Small intestine (tissue), 7 donors: ENCODE results near the gene GPR62. TPM values are rescaled to one million over a fixed set of nuclear protein-coding genes. Genes with fewer than 3 reads are reported as not detected.
A peak's percentile ranks its signal among the peaks of the same experiment; 100 is the strongest.

Experiments
- DNase-seq, 2 donors: peaks; one replicate each; pipeline versions ENCODE4 v3.0.0 to v3.0.0-alpha.2; 2013
- FAIRE-seq: peaks from 2 replicates; lab custom pipeline; 2012; peaks lifted over from hg19 to GRCh38; lab: Jason Lieb, UNC
- H3K27ac ChIP-seq, 3 donors: one replicate each; pipeline ENCODE4 v1.5.1; 2013; ENCODE audit warnings: low read length in 2 of 3, mild to moderate bottlenecking in 2 of 3, control low read depth in 1 of 3, inconsistent platforms in 1 of 3, low read depth in 1 of 3, moderate library complexity in 1 of 3
- H3K27me3 ChIP-seq, 3 donors: one replicate each; pipeline ENCODE4 v1.6.1; 2013; ENCODE audit warnings: low read length in 3 of 3, inconsistent platforms in 1 of 3; ENCODE audit not compliant: control insufficient read depth in 3 of 3, insufficient read depth in 3 of 3
- H3K36me3 ChIP-seq, 3 donors: one replicate each; pipeline ENCODE4 v1.6.1; 2013; ENCODE audit warnings: low read length in 3 of 3, inconsistent platforms in 1 of 3, low read depth in 1 of 3, mild to moderate bottlenecking in 1 of 3, moderate library complexity in 1 of 3; ENCODE audit not compliant: control insufficient read depth in 3 of 3, insufficient read depth in 2 of 3
- H3K4me1 ChIP-seq, 3 donors: one replicate each; pipeline ENCODE4 v1.6.1; 2013; ENCODE audit warnings: low read length in 2 of 3, inconsistent platforms in 1 of 3, low read depth in 1 of 3, mild to moderate bottlenecking in 1 of 3, moderate library complexity in 1 of 3; ENCODE audit not compliant: control insufficient read depth in 3 of 3, insufficient read depth in 2 of 3
- H3K4me3 ChIP-seq, 3 donors: one replicate each; pipeline ENCODE4 v1.5.1; 2013; ENCODE audit warnings: low read length in 3 of 3, control low read depth in 1 of 3, inconsistent platforms in 1 of 3, low read depth in 1 of 3, mild to moderate bottlenecking in 1 of 3, moderate library complexity in 1 of 3
- H3K9me3 ChIP-seq, 2 donors: one replicate each; pipeline ENCODE4 v1.6.1; 2013; ENCODE audit warnings: low read depth in 1 of 2, low read length in 1 of 2; ENCODE audit not compliant: control insufficient read depth in 2 of 2, insufficient read depth in 1 of 2
- WGBS, 3 donors: extraction: QIAGEN DNeasy Blood & Tissue Kit; methylation state at CpG; one replicate each; pipeline ENCODE4 v1.1.7; 2013; 5-methylcytosine and 5-hydroxymethylcytosine counted together
- polyA plus RNA-seq, 4 donors: library from polyadenylated mRNA; stranded (reverse) in 3 of 4; unstranded in 1 of 4; fragments of 200-250 nt in 3 of 4; fragments of 120-200 nt in 1 of 4; gene quantifications; one replicate each; pipeline versions ENCODE4 v1.2.1 to v1.2.3, GENCODE V29; 2013
- donor health status: healthy with polysubstance abuse.
- donor health status: control.
- donor health status: control.
- donor health status: Bipolar disorder and iron deficiency.
- donor health status: healthy.

GPR62 gene
- polyA plus RNA-seq, 4 donors = 0.09 to 0.10 TPM; not detected in 2

- no peak for DNase-seq
- H3K9me3 ChIP-seq = peaks cover 0 to 4% of the 10 kb centered on the region in 2 donors
- 92 to 94% (median 93%) methylated on average over 17 to 20 of the region's 20 CpGs for WGBS, 3 donors
- H3K4me1 ChIP-seq = peaks cover 0 to 25% (median 7%) of the 10 kb centered on the region in 3 donors
- H3K4me3 ChIP-seq = no peak overlapping the region
- peaks cover 0 to 36% (median 2%) of the 10 kb centered on the region in 3 donors for H3K36me3 ChIP-seq
- H3K27me3 ChIP-seq = peaks cover 0 to 24% (median 3%) of the 10 kb centered on the region in 3 donors
- no peak overlapping the region for H3K27ac ChIP-seq
- FAIRE-seq = no peak
These were observed 3.7 kb downstream of the GPR62 start for GRCh38 chr3:51958603-51959521.

- H3K9me3 ChIP-seq = peaks cover 0 to 4% of the 10 kb centered on the region in 2 donors
- H3K27ac ChIP-seq = no peak overlapping the region
- H3K4me3 ChIP-seq = no peak overlapping the region
- WGBS, 3 donors = 93 to 98% (median 94%) methylated on average over 6 to 7 of the region's 7 CpGs
- DNase-seq (no peak), FAIRE-seq (no peak)
- H3K27me3 ChIP-seq = peaks cover 0 to 16% (median 3%) of the 10 kb centered on the region in 3 donors
- H3K4me1 ChIP-seq = peaks cover 0 to 25% (median 7%) of the 10 kb centered on the region in 3 donors
- peaks cover 0 to 36% (median 2%) of the 10 kb centered on the region in 3 donors for H3K36me3 ChIP-seq
These were observed 4.5 kb downstream of the GPR62 start for GRCh38 chr3:51959651-51960050.

- Histone ChIP-seq H3K36me3 (peaks cover 0 to 36% (median 2%) of the 10 kb centered on the region in 3 donors), H3K27ac (no peak overlapping the region), H3K4me3 (no peak overlapping the region), H3K9me3 (peaks cover 0 to 2% of the 10 kb centered on the region in 2 donors), H3K4me1 (peaks cover 0 to 25% (median 6%) of the 10 kb centered on the region in 3 donors), H3K27me3 (peaks cover 0 to 9% (median under 1%) of the 10 kb centered on the region in 3 donors)
- FAIRE-seq (no peak), DNase-seq (no peak)
- 81 to 91% (median 91%) methylated on average over 10 of the region's 10 CpGs for WGBS, 3 donors
These were observed 5.2 kb downstream of the GPR62 start for GRCh38 chr3:51960386-51960785.

- Histone ChIP-seq H3K4me1 (peaks cover 0 to 28% (median 3%) of the 10 kb centered on the region in 3 donors), H3K9me3 (no peaks in the 10 kb centered on the region), H3K27ac (no peak overlapping the region), H3K4me3 (no peak overlapping the region), H3K27me3 (peaks cover 0 to 7% (median 0%) of the 10 kb centered on the region in 3 donors), H3K36me3 (peaks cover 0 to 36% (median 2%) of the 10 kb centered on the region in 3 donors)
- no peak for DNase-seq
- WGBS, 3 donors = 91 to 93% (median 91%) methylated on average over 18 of the region's 18 CpGs
- no peak for FAIRE-seq
These were observed 5.8 kb downstream of the GPR62 start for GRCh38 chr3:51961011-51961410.

GRCh38 chr3:51961602-51962569 lies 6.7 kb downstream of the GPR62 start:
- FAIRE-seq (no peak), DNase-seq (peak in 1 of 2 donors; percentile 54)
- peaks cover 0 to 31% (median 0%) of the 10 kb centered on the region in 3 donors for H3K4me1 ChIP-seq
- H3K9me3 ChIP-seq = no peaks in the 10 kb centered on the region
- peaks cover 0 to 35% (median 2%) of the 10 kb centered on the region in 3 donors for H3K36me3 ChIP-seq
- peaks cover 0 to under 1% (median 0%) of the 10 kb centered on the region in 3 donors for H3K27me3 ChIP-seq
- no peak overlapping the region for H3K4me3 ChIP-seq
- no peak overlapping the region for H3K27ac ChIP-seq
- WGBS, 3 donors = 61 to 66% (median 65%) methylated on average over 9 of the region's 9 CpGs

- Histone ChIP-seq H3K27me3 (no peaks in the 10 kb centered on the region), H3K4me1 (peaks cover 0 to 34% (median 0%) of the 10 kb centered on the region in 3 donors), H3K36me3 (peaks cover 0 to 27% (median 2%) of the 10 kb centered on the region in 3 donors), H3K27ac (no peak overlapping the region), H3K9me3 (no peaks in the 10 kb centered on the region), H3K4me3 (no peak overlapping the region)
- WGBS, 3 donors = 74 to 88% (median 88%) methylated on average over 6 of the region's 6 CpGs
- FAIRE-seq (no peak), DNase-seq (no peak)
These were observed 7.8 kb downstream of the GPR62 start for GRCh38 chr3:51962854-51963530.

- no peak for DNase-seq
- H3K27me3 ChIP-seq = no peaks in the 10 kb centered on the region
- H3K4me1 ChIP-seq = peaks cover 0 to 41% (median 4%) of the 10 kb centered on the region in 3 donors
- peaks cover 0 to 22% (median 0%) of the 10 kb centered on the region in 3 donors for H3K36me3 ChIP-seq
- H3K9me3 ChIP-seq = no peaks in the 10 kb centered on the region
- H3K4me3 ChIP-seq = no peak overlapping the region
- WGBS, 3 donors = 75 to 85% (median 80%) methylated on average over 12 of the region's 12 CpGs
- no peak for FAIRE-seq
- no peak overlapping the region for H3K27ac ChIP-seq
These were observed 8.8 kb downstream of the GPR62 start for GRCh38 chr3:51963951-51964451.
